ENCODE measurements around the gene ARHGAP32. TPM values are rescaled to one million over a fixed set of nuclear protein-coding genes. Genes with fewer than 3 reads are reported as not detected.

Gene ARHGAP32
- total RNA-seq, 1 experiment from 2014 or later, result 27.8 TPM

- Histone ChIP-seq H3K4me3 (replicated peaks in 1 of 2; ENCODE audit: low read depth in 1 of 2, low read length in 2 of 2) (no peak overlapping the region), H3K79me2 (ENCODE audit: insufficient read depth, low read length) (no peaks in the 10 kb centered on the region), H2AFZ (ENCODE audit: low read depth, low read length, poor library complexity, severe bottlenecking) (no peak overlapping the region), H3K4me2 (ENCODE audit: low read length) (no peak overlapping the region), H3K9me3 (ENCODE audit: control insufficient read depth in 1 of 2, insufficient read depth in 1 of 2, low read depth in 1 of 2, low read length in 2 of 2) (no peaks in the 10 kb centered on the region), H3K9ac (ENCODE audit: low read length) (no peak overlapping the region), H3K9me2 (ENCODE audit: insufficient read depth) (no peaks in the 10 kb centered on the region), H3K27ac (ENCODE audit: low read depth, low read length) (no peak overlapping the region), H3K4me1 (ENCODE audit: control insufficient read depth in 1 of 2, insufficient read depth in 2 of 2, low read length in 2 of 2) (no peaks in the 10 kb centered on the region), H3K27me3 (ENCODE audit: insufficient read depth, low read length) (no peaks in the 10 kb centered on the region), H3K36me3 (ENCODE audit: control insufficient read depth in 1 of 2, insufficient read depth in 2 of 2, low read length in 2 of 2) (no peaks in the 10 kb centered on the region), H4K20me1 (ENCODE audit: insufficient read depth) (no peaks in the 10 kb centered on the region)
- TF ChIP-seq JUND (IDR thresholded peaks at IDR 0.05), result no peak
- TF ChIP-seq CTCF (IDR thresholded peaks at IDR 0.05 in 2 of 3, conservative IDR thresholded peaks at IDR 0.05 in 1 of 3; ENCODE audit: borderline replicate concordance in 1 of 3, insufficient read depth in 1 of 3, low read depth in 2 of 3, low read length in 2 of 3), result no peak
- TF ChIP-seq TCF7L2 (IDR thresholded peaks at IDR 0.05; ENCODE audit: borderline replicate concordance, extremely low read depth, insufficient read depth, insufficient read length), result no peak
- no peak for TF ChIP-seq POLR2AphosphoS5 (IDR thresholded peaks at IDR 0.05; ENCODE audit: low read depth, low read length)
- no peak for TF ChIP-seq REST (IDR thresholded peaks at IDR 0.05; ENCODE audit: low read depth)
- TF ChIP-seq ELF1 (IDR thresholded peaks at IDR 0.05; ENCODE audit: borderline replicate concordance, low read depth), result no peak
- TF ChIP-seq EGR1 (IDR thresholded peaks at IDR 0.05; ENCODE audit: low read depth), result no peak
- TF ChIP-seq ZBTB33 (IDR thresholded peaks at IDR 0.05; ENCODE audit: extremely low read depth, insufficient replicate concordance, low read length), result no peak
- TF ChIP-seq ZNF274 (IDR thresholded peaks at IDR 0.05; ENCODE audit: low read depth, low read length), result no peak
- TF ChIP-seq POLR2A (IDR thresholded peaks at IDR 0.05; ENCODE audit: borderline replicate concordance, extremely low read depth, insufficient read depth, insufficient read length), result no peak
- TF ChIP-seq MAX (IDR thresholded peaks at IDR 0.05), result no peak
- no peak for TF ChIP-seq SP1 (IDR thresholded peaks at IDR 0.05; ENCODE audit: low read depth)
- TF ChIP-seq RAD21 (IDR thresholded peaks at IDR 0.05; ENCODE audit: low read depth), result no peak
- TF ChIP-seq ZFX (IDR thresholded peaks at IDR 0.05), result no peak
- TF ChIP-seq CEBPB (IDR thresholded peaks at IDR 0.05; ENCODE audit: low read depth), result no peak
- no peak for TF ChIP-seq ATF3 (IDR thresholded peaks at IDR 0.05)
- no peak for TF ChIP-seq CBX3 (IDR thresholded peaks at IDR 0.05; ENCODE audit: low read depth)
- no peak for TF ChIP-seq FOSL1 (IDR thresholded peaks at IDR 0.05; ENCODE audit: low read depth)
- RAD21 ChIA-PET (ENCODE audit: low non-redundant PET in 1 of 2, low total read pairs in 2 of 2, uncharacterized antibody in 2 of 2, unreplicated experiment in 2 of 2), result no interaction called here
- no peak for ATAC-seq
- intact Hi-C loops (cut with micrococcal nuclease), result no loop called here
- no peak for DNase-seq (ENCODE audit: low read depth, low spot score)
- CTCF ChIA-PET, result no interaction called here
- POLR2A ChIA-PET, result no interaction called here
- no TSS peak for BruUV-seq (replicated peaks)
These were observed 114.9 kb downstream of the ARHGAP32 start for GRCh38 chr11:129077191-129077590.
